ENCODE data around the gene DCLK1. TPM values are rescaled to one million over a fixed set of nuclear protein-coding genes. Genes with fewer than 3 reads are reported as not detected.

DCLK1 gene
- total and polyA plus RNA-seq, 8 donors = 10.5 to 20.5 (median 12.8) TPM

- Histone ChIP-seq H3K4me1 (no peaks in the 10 kb centered on the region), H3K9me3 (no peaks in the 10 kb centered on the region), H3K36me3 (no peaks in the 10 kb centered on the region), H3K27me3 (no peaks in the 10 kb centered on the region), H3K27ac (no peak overlapping the region), H3K4me3 (no peak overlapping the region)
- ATAC-seq (no peak), DNase-seq (peak in 1 of 4 donors; percentile 73)
- TF ChIP-seq, protein P1, sequence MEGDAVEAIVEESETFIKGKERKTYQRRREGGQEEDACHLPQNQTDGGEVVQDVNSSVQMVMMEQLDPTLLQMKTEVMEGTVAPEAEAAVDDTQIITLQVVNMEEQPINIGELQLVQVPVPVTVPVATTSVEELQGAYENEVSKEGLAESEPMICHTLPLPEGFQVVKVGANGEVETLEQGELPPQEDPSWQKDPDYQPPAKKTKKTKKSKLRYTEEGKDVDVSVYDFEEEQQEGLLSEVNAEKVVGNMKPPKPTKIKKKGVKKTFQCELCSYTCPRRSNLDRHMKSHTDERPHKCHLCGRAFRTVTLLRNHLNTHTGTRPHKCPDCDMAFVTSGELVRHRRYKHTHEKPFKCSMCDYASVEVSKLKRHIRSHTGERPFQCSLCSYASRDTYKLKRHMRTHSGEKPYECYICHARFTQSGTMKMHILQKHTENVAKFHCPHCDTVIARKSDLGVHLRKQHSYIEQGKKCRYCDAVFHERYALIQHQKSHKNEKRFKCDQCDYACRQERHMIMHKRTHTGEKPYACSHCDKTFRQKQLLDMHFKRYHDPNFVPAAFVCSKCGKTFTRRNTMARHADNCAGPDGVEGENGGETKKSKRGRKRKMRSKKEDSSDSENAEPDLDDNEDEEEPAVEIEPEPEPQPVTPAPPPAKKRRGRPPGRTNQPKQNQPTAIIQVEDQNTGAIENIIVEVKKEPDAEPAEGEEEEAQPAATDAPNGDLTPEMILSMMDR (IDR thresholded peaks at IDR 0.05) = no peak
- intact Hi-C loops (cut with DNase I) = no loop called here
These were observed 401.1 kb downstream of the DCLK1 start for GRCh38 chr13:35729926-35730627.

- ATAC-seq (no peak), DNase-seq (no peak)
- intact Hi-C loops (cut with DNase I) = no loop called here
- Histone ChIP-seq H3K27me3 (no peaks in the 10 kb centered on the region), H3K9me3 (no peaks in the 10 kb centered on the region), H3K27ac (no peak overlapping the region), H3K4me3 (no peak overlapping the region), H3K4me1 (peaks cover 0 to 5% of the 10 kb centered on the region in 2 donors), H3K36me3 (no peaks in the 10 kb centered on the region)
- TF ChIP-seq, protein P1 (IDR thresholded peaks at IDR 0.05) = no peak
These were observed 403.3 kb downstream of the DCLK1 start for GRCh38 chr13:35727881-35728280.

GRCh38 chr13:35724446-35724845 is 406.7 kb downstream of the DCLK1 start:
- Histone ChIP-seq H3K36me3 (no peaks in the 10 kb centered on the region), H3K27me3 (no peaks in the 10 kb centered on the region), H3K4me1 (peaks cover 0 to 9% of the 10 kb centered on the region in 2 donors), H3K27ac (no peak overlapping the region), H3K4me3 (no peak overlapping the region), H3K9me3 (no peaks in the 10 kb centered on the region)
- TF ChIP-seq, protein P1 (IDR thresholded peaks at IDR 0.05) = no peak
- no peak for DNase-seq
- no peak for ATAC-seq
- intact Hi-C loops (cut with DNase I) = no loop called here

DNA sequence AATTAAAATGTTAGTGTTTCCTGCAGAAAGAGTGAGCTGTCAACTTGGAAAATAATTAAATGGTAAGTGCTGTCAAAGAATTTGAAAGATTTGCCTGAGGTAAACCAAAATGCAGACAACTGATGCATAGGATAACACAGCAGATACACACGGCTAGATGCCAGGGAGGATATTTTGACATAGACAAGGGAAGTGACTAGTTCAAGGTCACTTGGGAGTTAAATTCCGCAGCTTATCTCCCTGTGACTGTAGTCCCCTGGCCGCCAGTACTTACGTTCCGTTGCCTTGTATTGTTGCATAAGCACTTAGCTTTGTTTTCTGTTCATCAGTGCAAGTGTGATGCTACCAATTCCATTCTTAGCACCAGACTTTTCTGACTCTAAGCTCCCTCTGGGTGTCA is 407.4 kb downstream of the DCLK1 start:
- ATAC-seq (no peak), DNase-seq (no peak)
- H3K9me3 ChIP-seq = no peaks in the 10 kb centered on the region
- TF ChIP-seq, protein P1 (IDR thresholded peaks at IDR 0.05) = no peak
- no peaks in the 10 kb centered on the region for H3K27me3 ChIP-seq
- H3K27ac ChIP-seq = no peak overlapping the region
- no peak overlapping the region for H3K4me3 ChIP-seq
- peaks cover 0 to 9% of the 10 kb centered on the region in 2 donors for H3K4me1 ChIP-seq
- intact Hi-C loops (cut with DNase I) = no loop called here
- H3K36me3 ChIP-seq = no peaks in the 10 kb centered on the region

GRCh38 chr13:35723053-35723461 is 408.1 kb downstream of the DCLK1 start:
- intact Hi-C loops (cut with DNase I) = no loop called here
- Histone ChIP-seq H3K9me3 (no peaks in the 10 kb centered on the region), H3K27me3 (no peaks in the 10 kb centered on the region), H3K27ac (no peak overlapping the region), H3K4me3 (no peak overlapping the region), H3K36me3 (no peaks in the 10 kb centered on the region), H3K4me1 (peaks cover 0 to 9% of the 10 kb centered on the region in 2 donors)
- ATAC-seq (no peak), DNase-seq (no peak)
- TF ChIP-seq, protein P1 (IDR thresholded peaks at IDR 0.05) = no peak

Measured in left lung (tissue), 10 donors.